Testis (tissue), 2 donors: Measurements from ENCODE around the gene MYF5.

Experiments used
- POLR2A ChIP-seq: fragments of 450-650 bp; IDR thresholded peaks from one replicate; pipeline ENCODE4 v1.6.1; 2017; ENCODE audit warnings: antibody characterized with exemption, mild to moderate bottlenecking, moderate library complexity
- TF ChIP-seq, protein P1 (sequence below), 3 experiments: fragments of 450-650 bp in 2 of 3; fragments of 200-600 bp in 1 of 3; sonication (generic) in 1 of 3; IDR thresholded peaks; one replicate each; pipeline ENCODE4 v1.5.1; 2016 to 2019; ENCODE audit warnings: antibody characterized with exemption in 3 of 3, mild to moderate bottlenecking in 2 of 3, moderate library complexity in 1 of 3

DNA sequence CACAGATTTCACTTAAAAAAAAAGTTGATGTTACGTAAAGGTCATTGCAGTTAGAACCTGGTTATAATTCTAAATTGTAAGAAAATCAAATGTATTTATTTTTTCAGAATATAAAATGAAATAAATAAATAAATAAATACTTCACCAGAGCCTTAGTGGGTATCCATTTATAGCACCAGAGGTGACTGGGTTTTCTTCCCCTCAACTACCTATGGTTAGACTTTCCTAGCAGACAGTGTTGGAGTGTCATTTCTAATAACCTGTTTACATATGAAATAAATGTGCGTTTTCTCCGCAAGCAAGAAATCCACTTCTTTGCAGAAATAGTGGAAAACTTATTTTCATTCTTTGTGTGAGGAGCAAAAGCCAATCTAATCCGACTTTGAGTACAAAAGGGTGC lies 3.3 kb upstream of the MYF5 start:
- TF ChIP-seq, protein P1, sequence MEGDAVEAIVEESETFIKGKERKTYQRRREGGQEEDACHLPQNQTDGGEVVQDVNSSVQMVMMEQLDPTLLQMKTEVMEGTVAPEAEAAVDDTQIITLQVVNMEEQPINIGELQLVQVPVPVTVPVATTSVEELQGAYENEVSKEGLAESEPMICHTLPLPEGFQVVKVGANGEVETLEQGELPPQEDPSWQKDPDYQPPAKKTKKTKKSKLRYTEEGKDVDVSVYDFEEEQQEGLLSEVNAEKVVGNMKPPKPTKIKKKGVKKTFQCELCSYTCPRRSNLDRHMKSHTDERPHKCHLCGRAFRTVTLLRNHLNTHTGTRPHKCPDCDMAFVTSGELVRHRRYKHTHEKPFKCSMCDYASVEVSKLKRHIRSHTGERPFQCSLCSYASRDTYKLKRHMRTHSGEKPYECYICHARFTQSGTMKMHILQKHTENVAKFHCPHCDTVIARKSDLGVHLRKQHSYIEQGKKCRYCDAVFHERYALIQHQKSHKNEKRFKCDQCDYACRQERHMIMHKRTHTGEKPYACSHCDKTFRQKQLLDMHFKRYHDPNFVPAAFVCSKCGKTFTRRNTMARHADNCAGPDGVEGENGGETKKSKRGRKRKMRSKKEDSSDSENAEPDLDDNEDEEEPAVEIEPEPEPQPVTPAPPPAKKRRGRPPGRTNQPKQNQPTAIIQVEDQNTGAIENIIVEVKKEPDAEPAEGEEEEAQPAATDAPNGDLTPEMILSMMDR (IDR thresholded peaks at IDR 0.05) = no peak
- no peak for TF ChIP-seq POLR2A
